Measurements from ENCODE around the gene NTM. TPM values are rescaled to one million over a fixed set of nuclear protein-coding genes. Genes with fewer than 3 reads are reported as not detected.

NTM gene
- total and polyA plus RNA-seq, 2 of the 8 experiments (the other 6 are each of a cell fraction or from before 2014, with no cell fraction given), result 13.4 to 20.0 TPM

- no peak overlapping the region for H3K18ac ChIP-seq (ENCODE audit: extremely low read depth, low read length)
- no peak overlapping the region for H4K91ac ChIP-seq (replicated peaks; ENCODE audit: insufficient read length, low read length)
- no peaks in the 10 kb centered on the region; the same call in 1 of the 2 replicates for H3K79me1 ChIP-seq (ENCODE audit: low read depth, low read length)
- no peak overlapping the region for H3K4me3 ChIP-seq (ENCODE audit: extremely low read depth in 1 of 4, insufficient read depth in 2 of 4, low read depth in 3 of 4, low read length in 4 of 4)
- no peak overlapping the region for H2AK5ac ChIP-seq (ENCODE audit: low read depth, low read length)
- H3K4me1 ChIP-seq (replicated peaks in 1 of 4; ENCODE audit: control insufficient read depth in 3 of 4, insufficient read depth in 4 of 4, low read length in 3 of 4), result peaks cover 8 to 25% (median 21%) of the 10 kb centered on the region in 4 experiments
- no peak overlapping the region for H4K5ac ChIP-seq (ENCODE audit: insufficient read length, low read depth, low read length)
- no peak overlapping the region for H3K14ac ChIP-seq (ENCODE audit: insufficient read length)
- H2BK120ac ChIP-seq (replicated peaks; ENCODE audit: low read depth, low read length), result no peak overlapping the region
- H3K4ac ChIP-seq (replicated peaks; ENCODE audit: insufficient read length, low read depth, low read length), result no peak overlapping the region
- DNase-seq (ENCODE audit: low read depth in 1 of 2, low spot score in 2 of 2) (no peak), FAIRE-seq (no peak)
- H3K27ac ChIP-seq (ENCODE audit: low read depth, low read length), result no peak overlapping the region
- H3K79me2 ChIP-seq (ENCODE audit: control insufficient read depth in 1 of 2, insufficient read depth in 2 of 2, low read length in 2 of 2), result no peaks in the 10 kb centered on the region
- H2AFZ ChIP-seq (ENCODE audit: low read length), result no peak overlapping the region
- H2BK12ac ChIP-seq (ENCODE audit: low read depth, low read length), result no peak overlapping the region; the same call in 1 of the 2 replicates
- POLR2A ChIA-PET (ENCODE audit: partially characterized antibody), result no interaction called here
- TF ChIP-seq TEAD4 (IDR thresholded peaks at IDR 0.05; ENCODE audit: low read depth, low read length), result no peak
- TF ChIP-seq SP2 (IDR thresholded peaks at IDR 0.05; ENCODE audit: low read length), result no peak
- TF ChIP-seq POU5F1 (IDR thresholded peaks at IDR 0.05; ENCODE audit: low read depth, low read length), result no peak
- H2BK20ac ChIP-seq (ENCODE audit: low read length), result no peak overlapping the region
- H4K8ac ChIP-seq (ENCODE audit: extremely low read depth, insufficient read depth, low read length), result no peak overlapping the region
- no peaks in the 10 kb centered on the region for H4K20me1 ChIP-seq (replicated peaks in 1 of 2; ENCODE audit: control insufficient read depth in 1 of 2, insufficient read depth in 2 of 2, low read length in 2 of 2)
- H3K4me2 ChIP-seq (ENCODE audit: insufficient read depth in 1 of 2, low read depth in 2 of 2, low read length in 2 of 2), result no peak overlapping the region
- 96% methylated on average over 4 of the region's 4 CpGs; no CpG with 5 or more reads in 1 of the 2 experiments for WGBS, 2 experiments (ENCODE audit: extremely low coverage in 1 of 2, insufficient coverage in 1 of 2, insufficient read length in 1 of 2, insufficient replicate concordance in 2 of 2, low coverage in 1 of 2, low lambda C conversion rate in 2 of 2, missing lambda C conversion rate in 1 of 2)
- H3K56ac ChIP-seq (replicated peaks; ENCODE audit: insufficient read length, low read depth, low read length), result no peak overlapping the region
- no peaks in the 10 kb centered on the region for H3K9me3 ChIP-seq (ENCODE audit: insufficient read depth in 2 of 2, low read depth in 1 of 2, low read length in 1 of 2)
- no peaks in the 10 kb centered on the region for H3K27me3 ChIP-seq (replicated peaks in 1 of 4; ENCODE audit: control insufficient read depth in 3 of 4, extremely low read depth in 1 of 4, insufficient read depth in 3 of 4, low read length in 3 of 4)
- H3K23ac ChIP-seq (ENCODE audit: insufficient read length), result no peak overlapping the region
- no peak overlapping the region for H2BK5ac ChIP-seq (ENCODE audit: low read depth, low read length)
- no peaks in the 10 kb centered on the region for H3K23me2 ChIP-seq (ENCODE audit: low read depth, low read length)
- CTCF ChIA-PET (ENCODE audit: partially characterized antibody), result interaction anchor here (0.9 to 4.1 kb wide), 7 partner anchors 14 to 425 kb away, joined by 3 to 17 read pairs (median 4); no protein-coding TSS in a partner anchor
- H3K36me3 ChIP-seq (ENCODE audit: control insufficient read depth in 2 of 4, insufficient read depth in 4 of 4, low read length in 3 of 4), result no peaks in the 10 kb centered on the region
- H3K9ac ChIP-seq (replicated peaks in 1 of 4; ENCODE audit: extremely low read depth in 1 of 4, low read depth in 3 of 4, low read length in 3 of 4), result no peak overlapping the region
- H2BK15ac ChIP-seq (ENCODE audit: low read length), result no peak overlapping the region
Observed at GRCh38 chr11:132119573-132119972, 749.2 kb downstream of the NTM start.
